BJ (cell line): ENCODE measurements around the gene MPRIP. TPM values are rescaled to one million over a fixed set of nuclear protein-coding genes. Genes with fewer than 3 reads are reported as not detected.

Experiments used
- CTCF ChIA-PET: fragments of 350-600 bp; formaldehyde crosslinking; extraction: SDS; loops from one replicate; lab custom pipeline; 2021; ENCODE audit warnings: antibody characterized with exemption, inconsistent platforms; lab: Yijun Ruan, JAX
- POLR2A ChIA-PET: fragments of 300-600 bp; sonication (Branson Sonifier 250); formaldehyde crosslinking; extraction: SDS; loops from one replicate; lab custom pipeline; 2021; ENCODE audit warnings: antibody characterized with exemption; lab: Charles Lee
- DNase-seq: peaks from one replicate; pipeline ENCODE4 v3.0.0-alpha.2; 2011; ENCODE audit warnings: low read depth
- H3K27me3 ChIP-seq: 2 replicates; pipeline ENCODE4 v1.6.0; 2011; ENCODE audit warnings: low read length; ENCODE audit not compliant: control insufficient read depth, insufficient read depth
- H3K36me3 ChIP-seq: 2 replicates; pipeline ENCODE4 v1.5.1; 2011; ENCODE audit warnings: low read length; ENCODE audit not compliant: control insufficient read depth, insufficient read depth
- H3K4me3 ChIP-seq: 2 replicates; pipeline ENCODE4 v1.5.1; 2011; ENCODE audit warnings: low read depth, mild to moderate bottlenecking, control low read depth, low read length
- CTCF ChIP-seq: IDR thresholded peaks from 2 replicates; pipeline ENCODE4 v1.5.1; 2011; ENCODE audit warnings: low read depth, mild to moderate bottlenecking, control low read depth, inconsistent platforms, low read length, moderate library complexity; ENCODE audit not compliant: insufficient read depth
- polyA plus RNA-seq: library from polyadenylated mRNA; depleted of rRNA; stranded (reverse); fragments of >200 nt; gene quantifications from 2 replicates; pipeline ENCODE4 v1.2.3, GENCODE V29; 2011

The MPRIP gene
- polyA plus RNA-seq, 1 experiment = 149 TPM

GRCh38 chr17:17097763-17098345, 55.6 kb downstream of the MPRIP start:
- no peaks in the 10 kb centered on the region for H3K27me3 ChIP-seq
- TF ChIP-seq CTCF = no peak
- no peak overlapping the region for H3K4me3 ChIP-seq
- peaks cover 13% of the 10 kb centered on the region for H3K36me3 ChIP-seq
- ChIA-PET POLR2A (no interaction called here), CTCF (interaction anchor here (1.3 to 2.1 kb wide), 2 partner anchors 9 kb away, joined by 3 to 6 read pairs; no protein-coding TSS in a partner anchor)
- DNase-seq = no peak

- Histone ChIP-seq H3K36me3 (peaks cover 16% of the 10 kb centered on the region), H3K4me3 (no peak overlapping the region), H3K27me3 (no peaks in the 10 kb centered on the region)
- POLR2A ChIA-PET = no interaction called here
- no peak for DNase-seq
- no peak for TF ChIP-seq CTCF
- CTCF ChIA-PET = interaction anchor here (0.7 to 1.3 kb wide), 3 partner anchors 8 to 37 kb away, joined by 3 read pairs; no protein-coding TSS in a partner anchor
These were observed 56.4 kb downstream of the MPRIP start for GRCh38 chr17:17098551-17099179.

GRCh38 chr17:17102176-17102575, 59.9 kb downstream of the MPRIP start:
- CTCF ChIA-PET = no interaction called here
- no peak for DNase-seq

GRCh38 chr17:17103160-17103559, 60.9 kb downstream of the MPRIP start:
- no peaks in the 10 kb centered on the region for H3K27me3 ChIP-seq
- TF ChIP-seq CTCF = no peak
- POLR2A ChIA-PET = no interaction called here
- CTCF ChIA-PET = no interaction called here
- no peak overlapping the region for H3K4me3 ChIP-seq
- no peak for DNase-seq
- peaks cover 13% of the 10 kb centered on the region for H3K36me3 ChIP-seq

More at GRCh38 chr17:17102176-17102575, 59.9 kb downstream of the MPRIP start:
- H3K4me3 ChIP-seq = no peak overlapping the region
- TF ChIP-seq CTCF = no peak
- POLR2A ChIA-PET = no interaction called here
- no peaks in the 10 kb centered on the region for H3K27me3 ChIP-seq
- H3K36me3 ChIP-seq = peaks cover 14% of the 10 kb centered on the region

GRCh38 chr17:17104036-17104435, 61.8 kb downstream of the MPRIP start:
- DNase-seq = no peak
- no peak for TF ChIP-seq CTCF
- ChIA-PET CTCF (interaction anchor here (0.6 kb wide), 1 partner anchor 8 kb away, joined by 3 read pairs; no protein-coding TSS in a partner anchor), POLR2A (no interaction called here)
- no peaks in the 10 kb centered on the region for H3K27me3 ChIP-seq
- H3K36me3 ChIP-seq = peaks cover 13% of the 10 kb centered on the region
- no peak overlapping the region for H3K4me3 ChIP-seq
